K562 (cell line): ENCODE measurements around the gene NRN1. TPM values are rescaled to one million over a fixed set of nuclear protein-coding genes. Genes with fewer than 3 reads are reported as not detected.

Source experiments
- ATAC-seq: fragments of 200-7000 bp; cut with Tn5 transposase; 3 replicates; pipeline ENCODE4 v1.9.1; 2020; ENCODE audit warnings: moderate library complexity
- BruUV-seq: library from RNA; stranded (reverse); fragments of 400-500 nt; replicated peaks from 2 replicates; lab custom pipeline; 2021; lab: Mats Ljungman, UMichigan
- CTCF ChIA-PET: fragments of 300-600 bp; formaldehyde crosslinking; extraction: SDS; loops from one replicate; lab custom pipeline; 2021; ENCODE audit warnings: low intra/inter-chr PET ratio; lab: Yijun Ruan, JAX
- POLR2A ChIA-PET: fragments of 300-600, 350-650 bp; sonication (Branson Sonifier 250); formaldehyde crosslinking; extraction: SDS; loops from one replicate; lab custom pipeline; 2021; ENCODE audit warnings: antibody characterized with exemption, inconsistent platforms; lab: Yijun Ruan, JAX
- DNase-seq, 4 experiments: peaks; one replicate each; pipeline versions ENCODE4 v3.0.0 to v3.0.0-alpha.2; 2011 to 2018; ENCODE audit warnings: low spot score in 3 of 4, mixed read lengths in 3 of 4; ENCODE audit errors: extremely low read depth in 1 of 4
- FAIRE-seq: peaks from 2 replicates; lab custom pipeline; 2011; peaks lifted over from hg19 to GRCh38; lab: Jason Lieb, UNC
- H2AFZ ChIP-seq: 2 replicates; pipeline ENCODE4 v1.6.0; 2011; ENCODE audit warnings: low read depth, low read length, control low read depth, inconsistent platforms
- H3K27ac ChIP-seq: fragments of 200-600 bp; 3 replicates; pipeline ENCODE4 v1.8.0; 2011; ENCODE audit warnings: low read depth, mild to moderate bottlenecking, control low read depth, inconsistent platforms, low read length, moderate library complexity, mixed read lengths; ENCODE audit errors: extremely low read depth
- H3K27me3 ChIP-seq, 2 experiments: fragments of 300-600 bp in 1 of 2; 2 replicates in 1 of 2; 3 replicates in 1 of 2; pipeline versions ENCODE4 v1.6.0 to v1.8.0; 2011; ENCODE audit warnings: inconsistent platforms in 2 of 2, low read length in 2 of 2, mild to moderate bottlenecking in 1 of 2, mixed read lengths in 1 of 2, moderate library complexity in 1 of 2; ENCODE audit not compliant: control insufficient read depth in 2 of 2, insufficient read depth in 2 of 2
- H3K36me3 ChIP-seq: fragments of 300-600 bp; 3 replicates; pipeline ENCODE4 v1.8.0; 2011; ENCODE audit warnings: mild to moderate bottlenecking, low read length, inconsistent platforms; ENCODE audit not compliant: control insufficient read depth, insufficient read depth
- H3K4me1 ChIP-seq, 2 experiments: fragments of 200-600 bp in 1 of 2; replicated peaks in 1 of 2; 2 replicates in 1 of 2; 3 replicates in 1 of 2; pipeline versions ENCODE4 v1.5.1 to v1.8.0; 2011; ENCODE audit warnings: inconsistent platforms in 2 of 2, low read length in 2 of 2, mild to moderate bottlenecking in 1 of 2, mixed read lengths in 1 of 2, moderate library complexity in 1 of 2; ENCODE audit not compliant: control insufficient read depth in 2 of 2, insufficient read depth in 2 of 2
- H3K4me2 ChIP-seq: 2 replicates; pipeline ENCODE4 v1.6.1; 2011; ENCODE audit warnings: low read length, control low read depth, inconsistent platforms, mixed read lengths; ENCODE audit not compliant: insufficient read depth
- H3K4me3 ChIP-seq: fragments of 200-600 bp; sonication (generic), shearing (Covaris generic); 2 replicates; pipeline ENCODE4 v1.5.1; 2016; ENCODE audit warnings: control low read depth, inconsistent platforms
- H3K79me2 ChIP-seq: fragments of 200-600 bp; 3 replicates; pipeline ENCODE4 v1.8.0; 2011; ENCODE audit warnings: low read length, inconsistent platforms; ENCODE audit not compliant: control insufficient read depth, insufficient read depth
- H3K9ac ChIP-seq, 2 experiments: 2 replicates each; pipeline versions ENCODE4 v1.6.0 to v1.6.1; 2011; ENCODE audit warnings: low read depth in 2 of 2, low read length in 2 of 2, control low read depth in 1 of 2, inconsistent platforms in 1 of 2, mild to moderate bottlenecking in 1 of 2, mixed read lengths in 1 of 2; ENCODE audit not compliant: insufficient read depth in 1 of 2
- H3K9me1 ChIP-seq: one replicate; pipeline ENCODE4 v1.6.0; 2011; ENCODE audit warnings: inconsistent platforms, mild to moderate bottlenecking, low read length, moderate library complexity; ENCODE audit not compliant: control insufficient read depth, insufficient read depth
- H3K9me3 ChIP-seq: replicated peaks from 2 replicates; pipeline ENCODE4 v1.5.1; 2011; ENCODE audit warnings: low read depth, low read length, inconsistent platforms; ENCODE audit not compliant: control insufficient read depth, insufficient read depth
- H4K20me1 ChIP-seq: replicated peaks from 2 replicates; pipeline ENCODE4 v1.6.1; 2011; ENCODE audit warnings: low read length, inconsistent platforms, mixed read lengths; ENCODE audit not compliant: control insufficient read depth, insufficient read depth
- C11orf30 ChIP-seq: fragments of 450-650 bp; IDR thresholded peaks from 2 replicates; pipeline ENCODE4 v1.6.1; 2016; ENCODE audit warnings: low read depth, mild to moderate bottlenecking
- LARP7 ChIP-seq: fragments of 450-650 bp; IDR thresholded peaks from 2 replicates; pipeline ENCODE4 v1.6.1; 2016
- MAFG ChIP-seq: fragments of 450-650 bp; conservative IDR thresholded peaks from 2 replicates; pipeline ENCODE4 v1.6.1; 2016; ENCODE audit warnings: missing genetic modification characterization, missing compliant biosample characterization
- NFE2 ChIP-seq: IDR thresholded peaks from 2 replicates; pipeline ENCODE4 v1.6.1; 2014; ENCODE audit warnings: antibody characterized with exemption, low read depth
- SRF ChIP-seq, 2 experiments: fragments of 250-450, 450-650 bp in 1 of 2; sonication (Bioruptor Pico) in 1 of 2; sonication (generic) in 1 of 2; formaldehyde crosslinking; IDR thresholded peaks; 2 replicates each; pipeline versions ENCODE4 v1.5.0 to v1.5.1; 2020 to 2022; ENCODE audit warnings: mild to moderate bottlenecking in 1 of 2, missing genetic modification reagents in 1 of 2
- STAT6 ChIP-seq: sonication (generic); formaldehyde crosslinking; IDR thresholded peaks from 2 replicates; pipeline ENCODE4 v1.8.1; 2023; ENCODE audit warnings: mild to moderate bottlenecking, missing genetic modification reagents
- TOE1 ChIP-seq, 2 experiments: fragments of 450-650 bp in 1 of 2; sonication (generic) in 1 of 2; formaldehyde crosslinking in 1 of 2; IDR thresholded peaks; 2 replicates each; pipeline versions ENCODE4 v1.7.1 to v1.8.0; 2016 to 2022; ENCODE audit warnings: borderline replicate concordance in 2 of 2, mild to moderate bottlenecking in 2 of 2, antibody characterized with exemption in 1 of 2, inconsistent platforms in 1 of 2, low read depth in 1 of 2, missing genetic modification reagents in 1 of 2, moderate library complexity in 1 of 2
- ZNF316 ChIP-seq: fragments of 450-650 bp; IDR thresholded peaks from 2 replicates; pipeline ENCODE4 v1.6.1; 2016
- ZNF518B ChIP-seq: fragments of 250-450 bp; sonication (Bioruptor Pico); IDR thresholded peaks from 2 replicates; pipeline ENCODE4 v1.5.0; 2021; ENCODE audit warnings: mild to moderate bottlenecking, moderate library complexity
- WGBS: fragments of 100-300 bp; shearing (Covaris generic); methylation state at CpG from one replicate; pipeline ENCODE4 v1.1.6; 2016; ENCODE audit warnings: low coverage, mixed read lengths; ENCODE audit not compliant: insufficient coverage; ENCODE audit errors: missing lambda C conversion rate; 5-methylcytosine and 5-hydroxymethylcytosine counted together
- in situ Hi-C: fragments of 300-500 bp; cut with MboI; formaldehyde crosslinking; loops from 4 replicates; pipeline ENCODE4 v1.15.0; 2018; ENCODE audit warnings: inconsistent platforms, mixed read lengths
- intact Hi-C: fragments of 100-400 bp; cut with micrococcal nuclease; formaldehyde crosslinking; loops from 2 replicates; pipeline ENCODE4 v1.14.2; 2022
- polyA plus RNA-seq, 8 experiments: library from polyadenylated mRNA; depleted of rRNA in 4 of 8; stranded (reverse) in 5 of 8; unstranded in 3 of 8; fragments of >200 nt; fragmentation: Nextera tagmentation in 2 of 8; fragmentation: Illumina TruSeq in 1 of 8; extraction: Ambion mirVana in 2 of 8; extraction: Trizol in 1 of 8; gene quantifications; 2 replicates each; pipeline versions ENCODE4 v1.2.1 to v1.2.3, GENCODE V29; 2011 to 2014; ENCODE audit warnings: inconsistent platforms in 1 of 8, missing spikeins in 1 of 8
- total RNA-seq, 7 experiments: library from RNA; depleted of rRNA in 6 of 7; stranded (reverse); fragments of >200 nt in 6 of 7; fragmentation: Illumina TruSeq in 2 of 7; extraction: Trizol in 2 of 7; gene quantifications; 2 replicates each; pipeline versions ENCODE4 v1.2.1 to v1.2.3, GENCODE V29; 2011 to 2021; ENCODE audit warnings: low replicate concordance in 1 of 7

Gene NRN1
- total and polyA plus RNA-seq, 9 of the 15 experiments (the other 6 are each of a cell fraction or from before 2014, with no cell fraction given), result not detected

DNA sequence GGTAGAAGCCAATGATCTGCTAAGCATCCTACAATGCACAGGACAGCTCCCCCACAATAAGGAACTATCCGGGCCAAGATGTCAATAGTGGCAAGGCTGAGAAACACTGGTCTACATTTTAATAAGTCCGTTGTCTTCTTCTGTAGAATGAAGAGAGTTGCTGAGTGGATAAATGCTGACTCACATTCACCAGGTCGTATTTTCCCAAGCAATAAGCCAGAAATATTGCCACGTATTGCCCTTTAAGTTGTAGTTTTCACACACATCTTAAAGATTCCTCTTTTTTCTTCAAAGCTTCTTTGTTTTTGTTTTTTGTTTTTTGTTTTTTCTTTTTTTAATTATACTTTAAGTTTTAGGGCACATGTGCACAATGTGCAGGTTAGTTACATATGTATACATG, 30.5 kb upstream of the NRN1 start:
- WGBS, result 0% methylated on average over 4 of the region's 4 CpGs
- DNase-seq (no peak), ATAC-seq (no peak), FAIRE-seq (no peak)
- Histone ChIP-seq H2AFZ (no peak overlapping the region), H3K36me3 (no peaks in the 10 kb centered on the region), H3K27ac (no peak overlapping the region), H3K9me3 (no peaks in the 10 kb centered on the region), H3K4me3 (no peak overlapping the region), H3K9ac (no peak overlapping the region), H3K4me1 (no peaks in the 10 kb centered on the region), H3K79me2 (no peaks in the 10 kb centered on the region), H3K27me3 (peaks cover 0 to 5% of the 10 kb centered on the region in 2 experiments; a peak in 1 of 5 replicates), H3K9me1 (no peaks in the 10 kb centered on the region), H3K4me2 (no peak overlapping the region), H4K20me1 (no peaks in the 10 kb centered on the region)
- in situ Hi-C loops (no loop called here), intact Hi-C loops (no loop called here)
- no peak for TF ChIP-seq STAT6 (CRISPR knock-in tag)
- TF ChIP-seq C11orf30, result peak; percentile 39; the same call in 1 of the 2 replicates
- TF ChIP-seq ZNF316, result peak; percentile 59
- no peak for TF ChIP-seq TOE1 (IDR thresholded peaks at IDR 0.05; ENCODE audit: borderline replicate concordance)
- TF ChIP-seq TOE1 (CRISPR knock-in tag; IDR thresholded peaks at IDR 0.05; ENCODE audit: borderline replicate concordance, low read depth), result no peak
- TF ChIP-seq SRF (CRISPR knock-in tag; IDR thresholded peaks at IDR 0.05), result no peak
- peak; percentile 55 for TF ChIP-seq MAFG (tag)
- no peak for TF ChIP-seq ZNF518B (CRISPR knock-in tag)
- 0 out of 2 replicates have a peak, but pooled peaks have one; percentile 31 for TF ChIP-seq NFE2
- TF ChIP-seq LARP7, result no peak
- ChIA-PET POLR2A (interaction anchor here (1.0 kb wide), 1 partner anchor 16 kb away, joined by 5 read pairs; no protein-coding TSS in a partner anchor), CTCF (no interaction called here)
- BruUV-seq, result no TSS peak
